GM12878 (cell line): ENCODE data around the gene POU2F3. TPM values are rescaled to one million over a fixed set of nuclear protein-coding genes. Genes with fewer than 3 reads are reported as not detected.

ENCODE experiments used
- ATAC-seq: fragments of 200-7000 bp; cut with Tn5 transposase; 3 replicates; pipeline ENCODE4 v1.9.1; 2020; ENCODE audit warnings: mild to moderate bottlenecking, moderate library complexity
- BruUV-seq: library from RNA; stranded (reverse); fragments of 400-500 nt; replicated peaks from 2 replicates; lab custom pipeline; 2021; lab: Mats Ljungman, UMichigan
- CTCF ChIA-PET: fragments of 300-600 bp; sonication (Branson Sonifier 250); formaldehyde crosslinking; extraction: SDS; loops from one replicate; lab custom pipeline; 2021; ENCODE audit warnings: inconsistent platforms; lab: Yijun Ruan, JAX
- POLR2A ChIA-PET: fragments of 350-600 bp; formaldehyde crosslinking; extraction: SDS; loops from one replicate; lab custom pipeline; 2021; ENCODE audit warnings: inconsistent platforms; lab: Charles Lee
- RAD21 ChIA-PET: fragments of 300-600 bp; sonication (Branson Sonifier 250); formaldehyde crosslinking; loops from one replicate; lab custom pipeline; 2023; ENCODE audit warnings: antibody characterized with exemption; ENCODE audit not compliant: unreplicated experiment; lab: Charles Lee
- SMC1A ChIA-PET: fragments of 300-600 bp; sonication (Branson Sonifier 250); formaldehyde crosslinking; loops from one replicate; lab custom pipeline; 2023; ENCODE audit not compliant: unreplicated experiment, uncharacterized antibody; lab: Charles Lee
- DNase-seq: peaks from one replicate; pipeline ENCODE4 v3.0.0-alpha.2; 2011; ENCODE audit warnings: low read depth, low spot score
- FAIRE-seq: peaks from 3 replicates; lab custom pipeline; 2011; peaks lifted over from hg19 to GRCh38; lab: Jason Lieb, UNC
- H2AFZ ChIP-seq: 2 replicates; pipeline ENCODE4 v1.6.0; 2011; ENCODE audit warnings: low read depth, low read length, control low read depth; ENCODE audit not compliant: control insufficient read depth
- H3K27ac ChIP-seq: 2 replicates; pipeline ENCODE4 v1.5.1; 2011; ENCODE audit warnings: control low read depth; ENCODE audit not compliant: control insufficient read depth, insufficient read depth
- H3K27me3 ChIP-seq, 2 experiments: replicated peaks in 1 of 2; 2 replicates each; pipeline versions ENCODE4 v1.6.0 to v1.6.1; 2011; ENCODE audit warnings: low read length in 1 of 2; ENCODE audit not compliant: control insufficient read depth in 2 of 2, insufficient read depth in 2 of 2
- H3K36me3 ChIP-seq, 2 experiments: 2 replicates each; pipeline ENCODE4 v1.5.1; 2011; ENCODE audit warnings: low read length in 1 of 2; ENCODE audit not compliant: control insufficient read depth in 2 of 2, insufficient read depth in 2 of 2
- H3K4me1 ChIP-seq: 2 replicates; pipeline ENCODE4 v1.6.1; 2011; ENCODE audit warnings: mild to moderate bottlenecking, low read length, moderate library complexity, mixed read lengths; ENCODE audit not compliant: control insufficient read depth, insufficient read depth
- H3K4me2 ChIP-seq: 2 replicates; pipeline ENCODE4 v1.6.0; 2011; ENCODE audit warnings: control low read depth; ENCODE audit not compliant: control insufficient read depth, insufficient read depth
- H3K4me3 ChIP-seq: fragments of 200-600 bp; sonication (generic); 2 replicates; pipeline ENCODE4 v1.5.1; 2016
- H3K79me2 ChIP-seq: 2 replicates; pipeline ENCODE4 v1.6.0; 2011; ENCODE audit warnings: low read length; ENCODE audit not compliant: control insufficient read depth, insufficient read depth
- H3K9ac ChIP-seq: 2 replicates; pipeline ENCODE4 v1.8.0; 2011; ENCODE audit warnings: low read length, control low read depth, mixed read lengths; ENCODE audit not compliant: control insufficient read depth, insufficient read depth
- H3K9me3 ChIP-seq: replicated peaks from 3 replicates; pipeline ENCODE4 v1.5.1; 2011; ENCODE audit warnings: mild to moderate bottlenecking, low read length; ENCODE audit not compliant: control insufficient read depth, insufficient read depth
- H4K20me1 ChIP-seq: 2 replicates; pipeline ENCODE4 v1.6.0; 2011; ENCODE audit not compliant: control insufficient read depth, insufficient read depth
- BCL11A ChIP-seq: IDR thresholded peaks from 2 replicates; pipeline ENCODE4 v1.6.1; 2011; ENCODE audit warnings: low read depth, low read length
- CREB1 ChIP-seq: IDR thresholded peaks from 2 replicates; pipeline ENCODE4 v1.6.1; 2012; ENCODE audit warnings: low read depth, mild to moderate bottlenecking, inconsistent platforms
- HDAC6 ChIP-seq: fragments of 200-600 bp; sonication (generic); IDR thresholded peaks from one replicate; pipeline ENCODE4 v1.8.0; 2017; ENCODE audit warnings: antibody characterized with exemption; ENCODE audit not compliant: unreplicated experiment
- MXI1 ChIP-seq: fragments of 150-350 bp; IDR thresholded peaks from 2 replicates; pipeline ENCODE4 v1.6.1; 2011; ENCODE audit warnings: low read depth, mild to moderate bottlenecking, inconsistent platforms, low read length, improper control_type of control experiment
- NR2C1 ChIP-seq: fragments of 450-650 bp; IDR thresholded peaks from 2 replicates; pipeline ENCODE4 v1.6.1; 2017; ENCODE audit warnings: antibody characterized with exemption, mild to moderate bottlenecking, moderate library complexity
- RAD21 ChIP-seq: IDR thresholded peaks from 2 replicates; pipeline ENCODE4 v1.6.1; 2011; ENCODE audit warnings: mild to moderate bottlenecking, low read depth, low read length, moderate library complexity; ENCODE audit not compliant: insufficient read depth
- ZNF24 ChIP-seq: fragments of 450-650 bp; IDR thresholded peaks from 2 replicates; pipeline ENCODE4 v1.6.1; 2017; ENCODE audit warnings: antibody characterized with exemption, mild to moderate bottlenecking
- WGBS: methylation state at CpG from one replicate; pipeline ENCODE4 v1.1.6; 2016; ENCODE audit warnings: low lambda C conversion rate; ENCODE audit not compliant: insufficient replicate concordance, insufficient coverage; ENCODE audit errors: missing lambda C conversion rate; 5-methylcytosine and 5-hydroxymethylcytosine counted together
- in situ Hi-C: fragments of 300-500 bp; cut with MboI; formaldehyde crosslinking; loops from 9 replicates; pipeline ENCODE4 v1.14.3; 2018; ENCODE audit warnings: mixed read lengths
- intact Hi-C: fragments of 100-400 bp; cut with micrococcal nuclease; formaldehyde crosslinking; loops from one replicate; pipeline ENCODE4 v1.14.2; 2022; ENCODE audit not compliant: unreplicated experiment
- polyA plus RNA-seq, 11 experiments: library from polyadenylated mRNA; depleted of rRNA in 4 of 11; unstranded in 6 of 11; stranded (reverse) in 5 of 11; fragments of >200 nt; fragmentation: Nextera tagmentation in 4 of 11; fragmentation: Illumina TruSeq in 1 of 11; extraction: Ambion mirVana in 4 of 11; extraction: Trizol in 1 of 11; gene quantifications; 1 replicate in 1 of 11; 2 replicates in 10 of 11; pipeline versions ENCODE4 v1.2.1 to v1.2.3, GENCODE V29; 2011 to 2016; ENCODE audit warnings: inconsistent platforms in 2 of 11, missing spikeins in 2 of 11, low read depth in 1 of 11
- total RNA-seq, 4 experiments: library from RNA; depleted of rRNA in 3 of 4; stranded (reverse); fragments of >200 nt in 3 of 4; fragmentation: Illumina TruSeq in 1 of 4; extraction: Trizol in 1 of 4; gene quantifications; 2 replicates each; pipeline versions ENCODE4 v1.2.1 to v1.2.3, GENCODE V29; 2013 to 2021
- TF ChIP-seq, protein P1 (sequence below): IDR thresholded peaks from 2 replicates; pipeline ENCODE4 v1.6.1; 2011; ENCODE audit warnings: mild to moderate bottlenecking, low read depth, low read length, moderate library complexity; ENCODE audit not compliant: insufficient replicate concordance
- TF ChIP-seq, protein P2 (sequence below): IDR thresholded peaks from 2 replicates; pipeline ENCODE4 v1.6.1; 2012; ENCODE audit warnings: low read depth, low read length, improper control_type of control experiment

Gene POU2F3
- total and polyA plus RNA-seq, 10 of the 15 experiments (the other 5 are each of a cell fraction or from before 2014, with no cell fraction given), result 0.09 to 4.4 (median 0.33) TPM

DNA sequence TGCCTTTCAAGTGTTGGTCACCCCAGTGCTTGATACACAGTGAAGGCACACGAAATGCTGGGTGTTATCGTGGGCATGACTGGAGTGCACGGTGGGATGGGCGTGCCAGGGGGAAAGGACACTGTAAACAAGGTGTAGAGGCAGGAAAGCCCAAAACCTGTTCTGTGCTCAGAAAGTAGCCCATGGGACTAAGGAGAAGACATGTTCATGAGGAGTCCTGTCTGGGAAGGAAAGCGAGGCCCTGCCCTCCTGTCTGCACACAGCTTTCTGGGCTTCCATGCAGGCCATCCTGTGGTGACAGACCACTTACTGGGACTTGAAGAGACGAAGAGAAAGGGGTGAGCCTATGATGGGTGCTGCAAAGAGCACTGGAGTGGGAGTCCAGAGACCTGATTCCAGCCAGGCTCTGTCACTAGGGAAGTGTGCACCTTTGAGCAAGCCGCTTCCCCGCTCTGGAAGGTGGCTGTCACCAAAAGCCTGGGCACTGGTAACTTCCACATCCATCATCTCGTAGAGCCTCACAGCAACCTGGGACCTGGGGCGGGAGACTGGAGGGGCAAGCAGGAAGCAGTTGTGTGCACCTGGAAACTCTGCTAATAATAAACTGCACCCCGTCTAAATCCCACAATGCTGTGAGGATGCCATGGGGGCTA lies 846 bp upstream of the POU2F3 start (continued):
- TF ChIP-seq, protein P1, sequence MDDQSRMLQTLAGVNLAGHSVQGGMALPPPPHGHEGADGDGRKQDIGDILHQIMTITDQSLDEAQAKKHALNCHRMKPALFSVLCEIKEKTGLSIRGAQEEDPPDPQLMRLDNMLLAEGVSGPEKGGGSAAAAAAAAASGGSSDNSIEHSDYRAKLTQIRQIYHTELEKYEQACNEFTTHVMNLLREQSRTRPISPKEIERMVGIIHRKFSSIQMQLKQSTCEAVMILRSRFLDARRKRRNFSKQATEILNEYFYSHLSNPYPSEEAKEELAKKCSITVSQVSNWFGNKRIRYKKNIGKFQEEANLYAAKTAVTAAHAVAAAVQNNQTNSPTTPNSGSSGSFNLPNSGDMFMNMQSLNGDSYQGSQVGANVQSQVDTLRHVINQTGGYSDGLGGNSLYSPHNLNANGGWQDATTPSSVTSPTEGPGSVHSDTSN, result no peak

DNA sequence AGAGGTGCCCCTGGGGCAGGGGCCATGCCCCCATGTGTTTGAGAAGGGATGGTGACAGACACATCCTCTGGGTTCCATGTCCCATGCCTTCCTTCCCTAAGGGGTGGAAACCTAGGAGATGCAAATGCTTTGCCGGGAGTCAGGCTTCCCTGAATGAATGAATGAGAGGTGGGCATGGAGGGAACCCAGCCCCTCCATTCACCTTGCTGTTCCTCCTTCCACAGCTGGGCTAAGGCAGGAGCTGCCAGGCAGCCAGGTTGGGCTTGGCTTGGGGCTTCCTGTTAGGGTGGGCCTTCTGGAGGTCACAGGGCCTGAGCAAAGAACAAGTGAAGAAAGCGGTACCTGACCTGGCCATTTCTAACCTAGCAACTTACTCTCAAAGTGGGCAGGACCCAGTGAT lies 926 bp downstream of the POU2F3 start:
- TF ChIP-seq MXI1, result no peak
- TF ChIP-seq, protein P2, sequence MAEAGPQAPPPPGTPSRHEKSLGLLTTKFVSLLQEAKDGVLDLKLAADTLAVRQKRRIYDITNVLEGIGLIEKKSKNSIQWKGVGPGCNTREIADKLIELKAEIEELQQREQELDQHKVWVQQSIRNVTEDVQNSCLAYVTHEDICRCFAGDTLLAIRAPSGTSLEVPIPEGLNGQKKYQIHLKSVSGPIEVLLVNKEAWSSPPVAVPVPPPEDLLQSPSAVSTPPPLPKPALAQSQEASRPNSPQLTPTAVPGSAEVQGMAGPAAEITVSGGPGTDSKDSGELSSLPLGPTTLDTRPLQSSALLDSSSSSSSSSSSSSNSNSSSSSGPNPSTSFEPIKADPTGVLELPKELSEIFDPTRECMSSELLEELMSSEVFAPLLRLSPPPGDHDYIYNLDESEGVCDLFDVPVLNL, result no peak
- no peak for TF ChIP-seq BCL11A
- TF ChIP-seq ZNF24, result no peak
- TF ChIP-seq CREB1, result no peak
- no peak for TF ChIP-seq RAD21
- no peak for TF ChIP-seq HDAC6
- no peak for TF ChIP-seq NR2C1
- Histone ChIP-seq H3K9ac (no peak overlapping the region), H3K79me2 (no peaks in the 10 kb centered on the region), H3K4me2 (no peak overlapping the region), H3K36me3 (no peaks in the 10 kb centered on the region), H3K4me1 (peaks cover 11% of the 10 kb centered on the region), H3K27ac (no peak overlapping the region), H3K9me3 (no peaks in the 10 kb centered on the region; the same call in 2 of the 3 replicates), H4K20me1 (no peaks in the 10 kb centered on the region), H3K4me3 (no peak overlapping the region), H3K27me3 (peaks cover 2 to 4% of the 10 kb centered on the region in 2 experiments; a peak in 2 of 4 replicates), H2AFZ (no peak overlapping the region)
- ChIA-PET POLR2A (no interaction called here), SMC1A (interaction anchor here (10.7 kb wide), 1 partner anchor 58 kb away, joined by 176 read pairs; no protein-coding TSS in a partner anchor), CTCF (interaction anchor here (18.4 to 21.3 kb wide), 2 partner anchors 61 kb away, joined by 296 to 783 read pairs; no protein-coding TSS in a partner anchor), RAD21 (interaction anchor here (10.3 to 13.5 kb wide), 2 partner anchors 59 to 60 kb away, joined by 127 to 348 read pairs; no protein-coding TSS in a partner anchor)
- ATAC-seq (no peak), DNase-seq (no peak), FAIRE-seq (no peak)
- no TSS peak for BruUV-seq
- in situ Hi-C loops (no loop called here), intact Hi-C loops (no loop called here)
- 62% methylated on average over 2 of the region's 2 CpGs for WGBS
